ENCODE results near the gene ARID1B.

GRCh38 chr6:156793200-156793599, 16.0 kb downstream of the ARID1B start:
- TF ChIP-seq CTCF (IDR thresholded peaks at IDR 0.05; ENCODE audit: borderline replicate concordance, extremely low read depth, low read length, poor library complexity, severe bottlenecking) (no peak), EZH2 (IDR thresholded peaks at IDR 0.05; ENCODE audit: borderline replicate concordance, low read depth, low read length, severe bottlenecking) (no peak)

All from DND-41 (cell line).